Parathyroid adenoma (tissue), 2 donors: ENCODE results near the gene FAM131A.

Experiments
- H2AFZ ChIP-seq: fragments of 300-600 bp; sonication (generic); one replicate; pipeline ENCODE4 v1.7.0; 2017; ENCODE audit warnings: antibody characterized with exemption, mild to moderate bottlenecking
- H3K27ac ChIP-seq: fragments of 300-600 bp; sonication (generic); one replicate; pipeline ENCODE4 v1.7.0; 2017
- H3K27me3 ChIP-seq: fragments of 300-600 bp; sonication (generic); one replicate; pipeline ENCODE4 v1.7.0; 2017; ENCODE audit warnings: low read length; ENCODE audit not compliant: control insufficient read depth, insufficient read depth
- H3K36me3 ChIP-seq: fragments of 300-600 bp; sonication (generic); one replicate; pipeline ENCODE4 v1.7.0; 2017; ENCODE audit warnings: low read length; ENCODE audit not compliant: control insufficient read depth, insufficient read depth
- H3K4me1 ChIP-seq: fragments of 300-600 bp; sonication (generic); one replicate; pipeline ENCODE4 v1.7.0; 2017; ENCODE audit warnings: control low read depth
- H3K4me2 ChIP-seq: fragments of 300-600 bp; sonication (generic); one replicate; pipeline ENCODE4 v1.7.0; 2017; ENCODE audit warnings: low read length
- H3K4me3 ChIP-seq: fragments of 300-600 bp; sonication (generic); one replicate; pipeline ENCODE4 v1.7.0; 2017; ENCODE audit warnings: low read depth, low read length
- H3K79me2 ChIP-seq: fragments of 300-600 bp; sonication (generic); one replicate; pipeline ENCODE4 v1.7.0; 2017; ENCODE audit warnings: control low read depth
- H3K9ac ChIP-seq: fragments of 300-600 bp; sonication (generic); one replicate; pipeline ENCODE4 v1.7.0; 2017; ENCODE audit warnings: mild to moderate bottlenecking
- H3K9me3 ChIP-seq: fragments of 300-600 bp; sonication (generic); one replicate; pipeline ENCODE4 v1.7.0; 2017; ENCODE audit warnings: low read length; ENCODE audit not compliant: control insufficient read depth
- TF ChIP-seq, protein P1 (sequence below): fragments of 300-600 bp; sonication (generic); IDR thresholded peaks from one replicate; pipeline ENCODE4 v1.7.0; 2017; ENCODE audit warnings: antibody characterized with exemption, mild to moderate bottlenecking
- donor health status: primary hyperparathyroidism.

Gene FAM131A

DNA sequence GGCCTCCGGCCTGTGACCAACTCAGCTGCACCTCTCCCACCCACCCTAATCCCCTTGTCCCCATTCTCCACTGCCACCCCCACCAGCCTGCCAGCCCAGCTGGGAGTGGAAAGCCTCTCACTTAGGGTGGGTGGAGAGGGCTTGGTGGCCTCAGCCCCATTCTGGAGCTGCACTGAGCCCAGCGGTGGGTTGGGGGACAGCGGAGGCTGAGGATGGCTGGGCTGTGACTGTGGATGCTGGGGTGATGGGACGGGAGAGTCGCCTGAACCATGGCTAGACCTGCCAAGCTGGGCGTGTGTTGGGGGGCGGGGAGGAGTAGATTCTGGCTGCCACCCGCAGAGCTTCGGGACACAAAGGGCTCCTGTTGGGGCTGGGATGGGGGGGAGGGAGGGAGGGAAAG, 22.2 kb downstream of the FAM131A start:
- peaks cover 14% of the 10 kb centered on the region for H3K4me1 ChIP-seq
- H3K9me3 ChIP-seq, result no peaks in the 10 kb centered on the region
- no peak overlapping the region for H3K4me3 ChIP-seq
- TF ChIP-seq, protein P1, sequence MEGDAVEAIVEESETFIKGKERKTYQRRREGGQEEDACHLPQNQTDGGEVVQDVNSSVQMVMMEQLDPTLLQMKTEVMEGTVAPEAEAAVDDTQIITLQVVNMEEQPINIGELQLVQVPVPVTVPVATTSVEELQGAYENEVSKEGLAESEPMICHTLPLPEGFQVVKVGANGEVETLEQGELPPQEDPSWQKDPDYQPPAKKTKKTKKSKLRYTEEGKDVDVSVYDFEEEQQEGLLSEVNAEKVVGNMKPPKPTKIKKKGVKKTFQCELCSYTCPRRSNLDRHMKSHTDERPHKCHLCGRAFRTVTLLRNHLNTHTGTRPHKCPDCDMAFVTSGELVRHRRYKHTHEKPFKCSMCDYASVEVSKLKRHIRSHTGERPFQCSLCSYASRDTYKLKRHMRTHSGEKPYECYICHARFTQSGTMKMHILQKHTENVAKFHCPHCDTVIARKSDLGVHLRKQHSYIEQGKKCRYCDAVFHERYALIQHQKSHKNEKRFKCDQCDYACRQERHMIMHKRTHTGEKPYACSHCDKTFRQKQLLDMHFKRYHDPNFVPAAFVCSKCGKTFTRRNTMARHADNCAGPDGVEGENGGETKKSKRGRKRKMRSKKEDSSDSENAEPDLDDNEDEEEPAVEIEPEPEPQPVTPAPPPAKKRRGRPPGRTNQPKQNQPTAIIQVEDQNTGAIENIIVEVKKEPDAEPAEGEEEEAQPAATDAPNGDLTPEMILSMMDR, result no peak
- H3K9ac ChIP-seq, result no peak overlapping the region
- no peaks in the 10 kb centered on the region for H3K36me3 ChIP-seq
- peaks cover 12% of the 10 kb centered on the region for H3K79me2 ChIP-seq
- no peak overlapping the region for H3K27ac ChIP-seq
- no peak overlapping the region for H3K4me2 ChIP-seq
- no peak overlapping the region for H2AFZ ChIP-seq
- H3K27me3 ChIP-seq, result no peaks in the 10 kb centered on the region

DNA sequence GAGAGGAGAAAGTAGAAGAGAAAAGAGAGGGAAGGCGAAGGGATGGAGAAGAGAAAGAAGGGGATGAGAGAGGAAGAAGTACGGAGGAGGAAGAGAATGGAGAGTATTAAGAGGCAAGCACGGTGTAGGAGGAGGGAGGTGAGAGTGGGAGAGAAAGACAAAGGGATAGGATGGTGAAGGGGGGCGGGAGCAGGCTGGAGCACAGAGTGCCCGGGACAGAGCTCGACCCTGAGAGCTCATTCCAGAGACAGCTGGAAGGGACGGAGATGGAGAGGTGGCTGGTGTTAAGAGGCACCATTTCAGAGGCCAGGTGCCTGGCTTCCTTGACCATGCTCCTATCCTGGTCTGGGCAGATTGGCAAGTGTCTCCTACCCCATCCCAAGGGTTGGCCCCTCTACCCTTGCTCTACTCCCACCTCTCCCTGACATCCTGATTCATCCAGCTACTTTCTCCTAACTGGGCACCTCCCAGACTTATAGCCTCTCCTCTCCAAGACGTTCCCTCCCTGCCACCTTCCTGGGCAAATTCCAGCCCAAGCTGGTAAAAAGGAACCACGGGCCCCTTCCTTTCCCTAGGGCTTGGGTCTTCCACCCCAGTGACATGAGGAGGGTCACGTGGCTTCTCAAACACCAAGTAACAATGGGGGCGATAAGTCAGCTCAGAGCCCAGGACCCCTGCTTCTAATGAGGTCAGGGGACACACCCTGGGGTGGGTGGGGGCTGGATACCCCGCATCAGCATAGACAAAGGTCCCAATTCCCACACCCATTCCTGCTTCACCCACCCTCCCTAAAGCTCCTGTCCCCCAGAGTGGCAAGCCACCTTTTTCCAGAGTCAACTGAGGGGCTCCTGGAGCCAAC, 22.9 kb downstream of the FAM131A start:
- H3K27ac ChIP-seq, result no peak overlapping the region
- no peaks in the 10 kb centered on the region for H3K9me3 ChIP-seq
- H3K9ac ChIP-seq, result peak overlapping the region; percentile 28
- peak overlapping the region; percentile 83 for H3K4me2 ChIP-seq
- H3K36me3 ChIP-seq, result no peaks in the 10 kb centered on the region
- no peaks in the 10 kb centered on the region for H3K27me3 ChIP-seq
- H3K4me3 ChIP-seq, result peak overlapping the region; percentile 68
- TF ChIP-seq, protein P1, result no peak
- H3K79me2 ChIP-seq, result peaks cover 12% of the 10 kb centered on the region
- H3K4me1 ChIP-seq, result peaks cover 16% of the 10 kb centered on the region
- H2AFZ ChIP-seq, result no peak overlapping the region

DNA sequence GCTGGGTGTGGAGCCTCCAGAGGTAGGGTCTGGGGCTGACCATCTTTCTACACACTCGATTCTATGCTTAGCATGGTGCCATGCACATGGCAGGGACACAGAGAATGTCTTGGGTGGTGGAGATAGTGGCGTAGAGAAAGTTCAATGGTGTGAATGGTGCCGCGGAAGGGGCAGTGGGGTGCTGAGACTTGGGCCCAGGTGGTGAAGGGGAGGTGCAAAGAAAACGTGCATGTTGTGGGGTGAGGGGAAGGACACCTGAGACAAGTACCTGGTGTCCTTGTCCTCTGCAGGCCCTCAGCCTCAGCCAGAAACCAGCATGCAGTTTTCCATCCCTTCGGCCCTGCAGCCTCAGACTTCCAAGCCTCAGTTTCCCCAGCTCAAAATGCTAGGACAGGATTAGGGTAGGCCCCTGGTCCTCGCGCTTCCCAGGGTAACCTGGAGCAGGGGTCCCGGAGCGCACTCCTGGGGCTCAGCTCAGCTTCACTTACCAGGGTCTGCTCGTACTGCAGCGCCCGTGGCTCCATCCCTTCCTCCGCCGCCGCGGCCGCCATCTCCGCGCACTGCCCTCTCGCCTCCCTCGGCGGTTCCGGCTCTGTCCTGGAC, 23.6 kb downstream of the FAM131A start:
- Histone ChIP-seq H3K27ac (peak overlapping the region; percentile 100), H3K27me3 (no peaks in the 10 kb centered on the region), H3K4me3 (peak overlapping the region; percentile 68), H3K9me3 (no peaks in the 10 kb centered on the region), H3K4me1 (peaks cover 16% of the 10 kb centered on the region), H3K36me3 (no peaks in the 10 kb centered on the region), H3K9ac (peak overlapping the region; percentile 28), H3K4me2 (peak overlapping the region; percentile 83), H3K79me2 (peaks cover 12% of the 10 kb centered on the region), H2AFZ (peak overlapping the region; percentile 97)
- TF ChIP-seq, protein P1, result no peak

DNA sequence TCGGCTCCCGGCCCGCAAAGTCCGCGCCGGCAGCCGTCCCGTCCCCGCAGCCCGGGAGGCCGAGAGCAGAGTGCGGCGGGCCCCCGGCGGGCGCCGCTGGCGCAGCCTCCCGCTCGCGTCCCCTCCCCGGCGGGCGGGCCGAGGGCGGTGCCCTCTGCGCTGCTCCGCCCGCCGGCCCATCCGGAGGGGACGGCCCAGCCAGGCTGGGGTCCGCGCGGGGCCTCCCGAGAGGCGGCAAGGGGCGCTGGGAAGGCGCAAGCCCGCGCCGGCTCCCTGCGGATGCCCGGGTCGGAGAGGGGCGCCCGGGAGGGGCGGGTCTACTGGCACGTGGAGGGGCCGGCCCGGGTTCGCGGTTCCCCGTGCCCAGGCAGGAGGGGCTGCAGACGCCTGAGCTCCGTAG, 24.1 kb downstream of the FAM131A start, which contains the start of the genes CLCN2 and POLR2H:
Gene CLCN2 (minus strand): TSS at position 74 of the 400 bp plus-strand sequence. CDS start 126 bp downstream, outside the sequence.
Gene POLR2H (plus strand): TSS at position 179 of the 400 bp plus-strand sequence. CDS start 1,783 bp downstream, outside the sequence.
- H3K4me2 ChIP-seq, result peak within 1 kb of the TSS; percentile 83
- peak within 1 kb of the TSS; percentile 100 for H3K9ac ChIP-seq
- TF ChIP-seq, protein P1, result no peak
- peak within 1 kb of the TSS; percentile 97 for H2AFZ ChIP-seq
- H3K4me1 ChIP-seq, result peaks cover 16% of the 10 kb centered on the region
- peak within 1 kb of the TSS; percentile 100 for H3K27ac ChIP-seq
- H3K27me3 ChIP-seq, result no peaks in the 10 kb centered on the region
- H3K79me2 ChIP-seq, result peaks cover 12% of the 10 kb centered on the region
- H3K9me3 ChIP-seq, result no peaks in the 10 kb centered on the region
- peak within 1 kb of the TSS; percentile 91 for H3K4me3 ChIP-seq
- H3K36me3 ChIP-seq, result no peaks in the 10 kb centered on the region
